GM18867 (cell line): ENCODE measurements around the gene CD3G.
"Not testable (repeated sequence)": the region's sequence is repeated elsewhere in the genome, so short reads cannot be mapped to it uniquely, and the experiment has no call there.

Source experiments
- ATAC-seq: cut with Tn5 transposase; IDR thresholded peaks from one replicate; pipeline ENCODE4 v1.9.1; 2021; ENCODE audit warnings: mild to moderate bottlenecking, moderate library complexity; ENCODE audit not compliant: unreplicated experiment

CD3G gene

DNA sequence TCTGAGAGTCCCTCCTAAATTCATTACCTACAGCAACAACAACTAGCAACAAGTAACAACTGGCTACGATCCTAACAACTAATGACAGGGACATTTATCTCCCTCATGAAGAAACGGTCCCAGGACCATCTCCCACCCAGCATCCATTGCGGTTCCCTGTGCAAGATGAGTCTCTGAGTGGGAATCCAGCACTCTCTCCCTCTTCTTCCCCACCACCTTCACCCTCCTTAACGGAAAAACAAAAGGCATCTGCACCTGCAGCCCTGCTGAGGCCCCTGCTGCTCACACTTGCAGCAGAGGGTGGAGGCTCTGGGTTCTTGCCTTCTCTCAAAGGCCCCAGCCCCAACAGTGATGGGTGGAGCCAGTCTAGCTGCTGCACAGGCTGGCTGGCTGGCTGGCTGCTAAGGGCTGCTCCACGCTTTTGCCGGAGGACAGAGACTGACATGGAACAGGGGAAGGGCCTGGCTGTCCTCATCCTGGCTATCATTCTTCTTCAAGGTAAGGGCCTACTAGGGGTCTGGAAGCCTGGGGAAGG lies at the start of gene CD3G:
TSS of gene CD3G (plus strand) at position 364 of the 535 bp plus-strand sequence. CDS start at position 444, 80 bp downstream.
- ATAC-seq: no peak

DNA sequence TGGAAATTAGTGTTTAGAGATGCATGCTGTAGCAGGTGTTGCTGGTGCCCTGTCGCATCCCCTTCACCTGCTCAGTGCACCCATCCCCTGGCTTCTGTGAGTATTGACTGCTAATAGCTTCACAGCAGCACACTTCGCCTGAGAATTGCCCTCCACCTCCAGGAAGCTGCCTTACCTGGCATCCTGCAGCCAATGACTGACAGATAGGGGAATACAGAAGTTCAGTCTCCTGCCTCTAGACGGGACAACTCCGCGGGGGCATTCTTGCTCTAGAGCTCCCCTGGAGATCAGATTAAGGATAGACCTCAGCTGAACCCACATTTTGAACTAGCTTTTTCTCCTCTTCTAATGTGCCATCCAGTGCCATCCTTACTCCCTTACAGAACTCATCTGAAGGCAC lies 48.9 kb upstream of the CD3G start:
- no peak for ATAC-seq

GRCh38 chr11:118295815-118296454 lies 48.2 kb upstream of the CD3G start:
- no peak for ATAC-seq

DNA sequence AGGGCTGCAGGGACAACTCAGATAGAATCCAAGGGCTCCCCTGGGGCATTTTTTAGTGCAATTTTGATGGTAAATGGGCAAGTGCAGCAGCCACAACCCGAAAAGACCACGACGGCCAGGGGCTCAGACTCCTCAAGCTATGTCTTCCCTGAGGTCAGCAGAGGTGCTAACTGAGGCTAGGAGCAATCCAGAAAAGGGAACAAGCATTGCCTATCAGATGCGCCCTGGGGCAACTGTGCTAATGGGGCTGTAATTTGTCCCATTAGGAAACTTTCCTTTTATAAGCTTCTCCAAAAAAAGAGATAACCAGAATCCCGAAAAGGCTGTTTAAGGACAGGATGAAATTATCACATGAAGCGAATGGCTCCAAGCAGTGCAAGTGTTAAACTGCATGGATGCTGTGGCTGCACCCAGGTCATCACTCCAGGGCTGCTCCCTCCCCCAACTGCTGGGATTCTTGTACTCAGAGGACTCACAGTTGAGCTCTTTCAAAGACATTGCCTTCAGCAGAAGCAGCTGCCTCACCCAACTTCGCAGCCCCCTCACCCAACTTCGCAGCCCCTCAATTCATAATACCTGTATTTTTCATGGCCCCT lies 42.4 kb upstream of the CD3G start:
- ATAC-seq: no peak

DNA sequence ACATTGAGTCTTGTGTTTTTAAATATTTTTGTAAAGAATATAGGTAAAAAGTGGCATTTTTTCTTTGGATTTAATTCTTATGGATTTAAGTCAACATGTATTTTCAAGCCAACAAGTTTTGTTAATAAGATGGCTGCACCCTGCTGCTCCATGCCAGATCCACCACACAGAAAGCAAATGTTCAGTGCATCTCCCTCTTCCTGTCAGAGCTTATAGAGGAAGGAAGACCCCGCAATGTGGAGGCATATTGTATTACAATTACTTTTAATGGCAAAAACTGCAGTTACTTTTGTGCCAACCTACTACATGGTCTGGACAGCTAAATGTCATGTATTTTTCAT lies 39.9 kb upstream of the CD3G start:
- ATAC-seq: no peak

GRCh38 chr11:118304568-118305248 lies 39.4 kb upstream of the CD3G start, which contains the start of gene CD3E:
Gene CD3E (plus strand): TSS chr11:118304730. CDS start chr11:118304953, 223 bp downstream.
- ATAC-seq: no peak

GRCh38 chr11:118305726-118306125 lies 38.4 kb upstream of the CD3G start:
- ATAC-seq: no peak

DNA sequence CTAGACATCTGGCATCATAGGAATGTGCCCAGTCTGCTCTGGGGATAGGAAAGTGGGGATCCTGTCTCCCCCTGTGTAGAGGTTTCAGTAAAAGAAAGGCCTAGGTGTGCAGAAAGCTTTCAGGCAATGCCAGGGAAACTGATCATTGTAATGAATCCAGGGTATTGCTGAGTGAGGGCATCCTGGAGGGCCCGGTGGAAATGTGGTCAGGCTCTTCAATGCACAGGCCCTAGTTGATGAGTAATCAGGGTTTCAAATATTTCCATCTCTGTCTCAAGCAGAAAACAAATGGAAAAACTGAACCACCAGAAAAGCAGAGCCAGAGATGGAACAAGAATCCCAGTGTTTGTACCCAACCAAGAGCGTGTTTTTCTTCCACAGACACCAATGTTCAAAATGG lies 37.6 kb upstream of the CD3G start:
- no peak for ATAC-seq

GRCh38 chr11:118308995-118309528 lies 35.1 kb upstream of the CD3G start:
- ATAC-seq: not testable (repeated sequence)

DNA sequence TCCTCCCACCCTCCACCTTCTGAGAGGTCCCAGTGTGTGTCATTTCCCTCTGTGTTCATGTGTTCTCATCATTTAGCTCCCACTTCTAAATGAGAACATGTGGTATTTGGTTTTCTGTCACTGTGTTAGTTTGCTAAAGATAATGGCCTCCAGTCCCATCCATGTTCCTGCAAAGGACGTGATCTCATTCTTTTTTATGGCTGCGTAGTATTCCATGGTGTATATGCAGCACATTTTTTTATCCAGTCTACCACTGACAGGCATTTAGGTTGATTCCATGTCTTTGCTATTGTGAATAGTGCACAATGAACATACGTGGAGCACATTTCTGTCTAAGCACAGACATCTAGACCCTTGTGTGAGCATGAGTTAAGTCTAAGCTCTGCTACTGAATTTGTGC lies 33.9 kb upstream of the CD3G start:
- no peak for ATAC-seq

GRCh38 chr11:118310781-118311485 lies 33.2 kb upstream of the CD3G start:
- ATAC-seq: no peak

DNA sequence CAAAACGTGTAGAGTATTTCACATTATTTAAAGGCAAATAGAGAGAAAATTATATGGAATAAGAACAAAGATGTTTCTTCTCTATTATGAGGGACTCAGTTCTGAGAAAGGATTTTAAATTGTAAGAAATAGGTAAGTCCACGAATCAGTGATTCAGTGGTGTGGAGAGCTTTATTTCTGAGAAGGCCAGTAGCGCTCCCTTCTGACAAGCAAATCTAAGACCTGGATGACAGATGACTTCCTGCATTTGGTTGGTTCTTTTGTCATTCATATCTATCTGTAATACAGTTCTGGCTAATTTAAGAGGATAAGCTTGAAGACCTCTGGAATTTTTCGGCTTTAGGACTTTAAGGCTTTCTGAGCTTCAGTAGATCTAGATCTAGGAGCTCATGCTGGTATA lies 32.6 kb upstream of the CD3G start:
- ATAC-seq: no peak

DNA sequence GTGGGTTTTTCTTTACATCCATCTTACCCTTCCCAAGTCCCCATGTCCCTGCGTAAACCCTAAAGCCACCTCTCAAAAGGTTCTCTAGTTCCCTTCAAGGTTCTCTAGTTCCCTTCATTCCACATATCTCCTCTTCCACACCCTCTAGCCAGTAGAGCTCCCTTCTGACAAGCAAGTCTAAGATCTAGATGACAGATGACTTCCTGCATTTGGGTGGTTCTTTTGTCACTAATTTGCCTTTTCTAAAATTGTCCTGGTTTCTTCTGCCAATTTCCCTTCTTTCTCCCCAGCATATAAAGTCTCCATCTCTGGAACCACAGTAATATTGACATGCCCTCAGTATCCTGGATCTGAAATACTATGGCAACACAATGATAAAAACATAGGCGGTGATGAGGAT lies 31.8 kb upstream of the CD3G start:
- ATAC-seq: no peak

DNA sequence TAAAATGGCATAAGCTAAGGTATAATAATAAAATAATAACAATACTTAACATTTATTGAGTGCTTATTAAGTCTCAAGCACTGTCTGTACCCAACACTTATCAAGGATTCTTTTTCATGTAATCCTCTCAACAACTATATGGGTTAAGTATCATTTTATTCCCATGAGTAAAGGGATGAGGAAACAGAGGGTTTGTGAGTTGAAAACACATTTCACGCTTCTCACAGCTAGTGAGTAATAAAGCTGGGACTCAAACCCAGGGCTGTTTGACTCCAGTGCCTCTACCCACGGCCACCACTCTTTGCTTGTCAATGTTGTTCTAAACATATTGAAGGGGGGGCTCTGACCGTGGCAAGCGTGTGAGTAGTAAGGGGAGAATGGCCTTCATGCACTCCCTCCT lies 30.9 kb upstream of the CD3G start:
- no peak for ATAC-seq

DNA sequence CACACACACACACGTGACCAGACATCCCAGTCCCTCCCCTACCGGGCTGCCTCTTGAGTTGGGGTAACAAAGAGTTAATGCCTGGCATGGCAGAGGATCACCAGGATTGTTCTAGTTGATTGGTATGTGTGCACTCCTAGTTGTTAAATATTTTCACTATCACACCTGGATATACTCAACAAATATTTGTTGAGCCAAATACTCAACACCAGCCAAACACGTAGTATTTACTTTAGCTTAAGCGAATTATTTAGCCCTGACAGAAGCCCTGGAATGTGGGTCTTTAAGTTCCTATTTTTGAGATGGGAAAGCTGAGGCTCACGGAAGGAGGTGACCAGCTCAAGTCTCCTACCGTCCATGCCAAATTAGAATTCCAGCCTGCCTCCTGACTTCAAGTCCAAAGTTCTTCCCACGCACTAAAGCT lies 29.1 kb upstream of the CD3G start:
- no peak for ATAC-seq

GRCh38 chr11:118318124-118318523 lies 26.0 kb upstream of the CD3G start:
- no peak for ATAC-seq

- no peak for ATAC-seq
Observed at GRCh38 chr11:118318581-118319336, 25.4 kb upstream of the CD3G start.

DNA sequence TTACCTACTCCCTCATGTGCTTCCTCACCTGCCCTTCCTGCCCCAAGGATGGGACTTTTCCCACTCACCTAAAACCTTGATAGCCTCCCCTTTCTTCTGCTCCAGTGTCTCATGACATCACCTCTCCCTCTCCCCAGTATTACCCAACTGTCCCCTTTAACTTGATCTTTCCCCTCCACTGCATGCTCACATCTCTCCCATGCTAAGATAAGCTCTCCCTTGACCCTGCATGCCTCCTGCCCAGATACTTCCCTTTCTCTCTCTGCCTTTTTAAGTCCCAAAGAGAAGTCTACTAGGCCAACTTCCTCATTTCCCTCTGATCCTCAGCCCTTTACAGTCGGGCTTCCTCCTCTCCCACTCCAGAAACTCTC lies 24.8 kb upstream of the CD3G start:
- no peak for ATAC-seq

DNA sequence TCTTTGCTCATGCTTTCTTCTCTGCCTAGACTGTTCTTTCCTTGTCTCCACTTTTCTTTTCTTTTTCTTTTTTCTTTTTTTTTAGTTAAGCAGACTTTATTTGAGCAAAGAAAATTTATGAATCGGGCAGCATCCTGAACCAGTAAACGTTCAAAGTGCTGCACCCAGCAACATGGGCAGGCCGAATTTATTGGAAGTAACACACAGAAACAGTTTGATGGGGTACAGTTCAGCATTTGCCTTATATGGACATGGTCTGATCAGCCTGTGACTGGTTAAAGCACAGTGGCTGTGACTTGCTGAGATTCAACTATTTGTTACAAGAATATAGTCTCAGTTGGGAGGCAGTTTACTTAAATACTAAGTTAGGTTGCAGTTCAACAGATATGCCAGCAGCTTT lies 23.6 kb upstream of the CD3G start:
- ATAC-seq: no peak

GRCh38 chr11:118321386-118322082 lies 22.6 kb upstream of the CD3G start:
- ATAC-seq: no peak
